GM21360 (cell line): ENCODE results near the gene SEC61A2.

Source experiments
- ATAC-seq: cut with Tn5 transposase; IDR thresholded peaks from one replicate; pipeline ENCODE4 v1.9.1; 2021; ENCODE audit warnings: mild to moderate bottlenecking, moderate library complexity; ENCODE audit not compliant: unreplicated experiment

Gene SEC61A2

DNA sequence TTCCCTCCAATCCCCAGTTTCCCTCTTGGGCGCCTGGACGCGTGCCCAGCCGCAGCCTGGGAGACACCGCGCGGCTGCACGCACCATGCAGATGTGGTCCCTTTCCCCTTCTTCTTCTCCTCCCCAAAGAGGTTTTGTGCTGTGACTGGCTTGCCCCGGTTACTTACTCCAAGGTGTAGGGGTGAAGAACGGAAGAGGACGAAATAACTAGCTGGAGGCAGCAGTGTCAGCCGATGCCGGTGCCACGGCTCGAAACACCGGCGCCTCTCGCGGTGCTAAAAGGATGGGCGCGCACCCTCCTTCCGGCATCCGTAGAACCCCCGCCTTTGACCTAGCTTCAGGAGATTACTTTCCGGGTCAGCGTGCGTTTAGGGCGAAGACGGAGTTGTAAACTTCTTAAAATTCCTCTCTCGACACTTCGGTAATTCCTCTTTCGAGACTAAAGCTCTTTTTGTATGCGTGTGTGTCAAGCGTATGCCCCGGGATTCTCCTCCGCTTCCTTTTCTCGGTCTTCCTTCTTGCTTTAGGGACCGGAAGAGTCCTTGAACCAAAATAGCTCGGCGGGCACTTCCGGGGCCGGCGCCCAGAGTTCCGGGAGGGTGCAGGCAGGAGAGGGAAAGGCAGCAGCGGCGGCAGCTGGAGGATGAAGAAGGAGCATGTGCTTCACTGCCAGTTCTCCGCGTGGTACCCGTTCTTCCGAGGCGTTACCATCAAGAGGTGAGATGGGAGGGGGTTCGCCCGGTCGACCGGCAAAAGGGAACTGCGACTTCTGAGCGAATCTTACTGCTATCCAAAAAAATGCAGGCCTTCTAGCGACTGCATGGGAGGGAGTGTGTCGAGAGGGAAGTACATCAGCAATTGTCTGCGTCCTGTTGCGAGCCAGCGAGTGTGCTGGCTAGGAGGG, 66.4 kb downstream of the SEC61A2 start, which contains the start of the genes CDC123 and NUDT5:
Gene CDC123 (plus strand): TSS at position 586 of the 904 bp plus-strand sequence. CDS start 58 bp downstream, at position 644.
Gene NUDT5 (minus strand): TSS at position 289 of the 904 bp plus-strand sequence. CDS start 9,600 bp downstream, outside the sequence.
- peak; percentile 85 for ATAC-seq

DNA sequence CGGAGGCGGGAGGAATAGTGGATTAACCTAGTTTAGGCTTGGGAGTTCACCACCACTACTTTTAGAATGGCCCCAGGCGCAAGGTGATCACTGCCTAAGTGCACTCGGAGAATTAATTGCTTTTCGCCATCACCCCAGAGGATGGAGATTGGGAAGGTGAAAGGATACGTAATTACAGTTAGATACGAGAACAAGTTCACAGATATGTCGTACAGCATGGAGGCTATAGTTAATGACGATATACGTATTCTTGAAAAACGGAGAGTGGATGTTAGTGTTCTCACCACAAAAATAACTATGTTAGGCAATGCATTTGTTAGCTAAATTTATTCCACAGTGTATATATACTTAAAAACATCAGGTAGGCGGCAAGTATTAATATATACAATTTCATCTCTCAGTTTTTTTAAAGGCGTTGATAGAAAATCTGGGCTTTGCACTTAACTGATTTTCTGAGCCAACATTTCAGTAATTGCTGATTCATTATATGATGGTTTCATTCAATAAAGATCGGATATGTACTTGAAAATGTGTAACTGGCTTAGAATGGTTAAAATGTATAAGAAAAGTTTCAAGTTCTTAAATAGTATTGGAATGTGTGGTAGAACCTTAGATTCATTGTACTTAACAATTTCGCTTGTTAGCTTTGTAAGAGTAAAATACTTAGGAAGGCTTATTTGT, 67.2 kb downstream of the SEC61A2 start:
- ATAC-seq, result no peak

DNA sequence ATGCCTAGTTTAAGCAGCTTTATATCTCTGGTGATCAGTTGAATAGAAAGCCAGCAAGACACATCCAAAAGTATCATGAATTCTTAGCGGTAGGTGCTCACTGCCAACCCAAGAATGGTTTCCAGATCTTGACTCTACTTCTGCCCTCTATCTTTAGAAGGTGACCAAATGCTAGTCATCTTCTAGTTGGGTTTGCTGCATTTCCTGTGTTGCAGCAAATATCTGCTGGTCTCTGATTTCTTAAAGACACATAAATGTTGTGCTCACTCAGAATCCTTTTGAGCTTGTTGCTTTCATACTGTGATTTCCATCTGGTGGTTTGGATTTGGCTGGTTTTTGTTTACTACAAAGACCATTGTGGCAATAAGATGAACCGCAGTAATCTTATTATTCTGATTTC, 68.7 kb downstream of the SEC61A2 start:
- no peak for ATAC-seq

DNA sequence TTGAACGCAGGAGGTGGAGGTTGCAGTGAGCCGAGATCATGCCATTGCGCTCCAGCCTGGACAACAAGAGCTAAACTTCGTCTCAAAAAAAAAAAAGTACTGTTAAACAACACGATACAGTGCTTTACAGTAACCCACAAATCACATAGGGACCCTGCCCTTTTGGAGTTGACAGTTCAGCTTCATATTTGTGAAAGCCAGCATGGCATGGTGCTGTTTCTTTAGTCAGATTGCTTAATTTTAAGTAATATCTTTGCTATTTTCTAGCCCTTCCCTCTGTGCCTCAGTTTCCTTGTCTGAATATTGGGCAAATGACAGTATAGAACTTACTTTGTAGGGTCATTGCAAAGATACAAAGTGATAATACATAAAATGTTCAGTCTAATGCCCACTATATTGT, 71.4 kb downstream of the SEC61A2 start:
- ATAC-seq, result no peak

DNA sequence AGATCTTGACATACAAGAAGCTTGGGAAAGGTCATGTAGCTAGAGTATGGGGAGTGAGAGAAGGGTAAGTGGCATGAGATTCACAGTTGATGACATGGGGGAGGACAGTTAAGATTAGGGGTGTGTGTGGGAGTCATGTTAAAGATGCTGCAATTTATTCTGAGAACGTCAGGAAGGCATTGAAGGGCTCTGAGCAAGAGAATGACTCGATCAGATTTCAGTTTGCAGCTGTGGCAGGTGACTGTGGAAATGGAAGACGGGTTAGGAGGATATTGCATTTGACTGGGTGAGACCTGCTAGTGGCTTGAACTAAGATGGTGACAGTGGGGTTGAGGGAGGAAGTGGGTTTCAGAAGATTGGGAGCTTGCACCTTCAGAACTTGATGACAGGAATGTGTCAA, 72.1 kb downstream of the SEC61A2 start:
- ATAC-seq, result no peak

DNA sequence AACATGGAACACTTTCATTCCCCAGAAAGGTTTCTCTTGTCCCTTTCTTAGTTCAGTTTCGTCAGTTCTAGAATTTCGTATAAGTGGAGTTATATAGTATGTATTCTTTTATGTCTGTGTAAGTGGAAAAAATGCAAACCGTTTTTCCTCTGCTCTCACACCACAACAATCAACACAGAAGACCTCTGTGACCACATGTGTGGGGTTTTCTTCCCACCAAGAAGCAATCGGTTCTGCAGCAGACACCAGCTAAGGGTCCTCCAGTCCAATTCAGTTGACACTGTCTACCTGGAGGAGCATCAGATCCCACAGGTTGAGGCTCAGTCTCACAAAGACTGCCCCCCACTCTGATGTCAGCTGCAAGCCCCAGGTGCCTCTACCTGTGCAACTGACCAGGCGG, 72.7 kb downstream of the SEC61A2 start:
- ATAC-seq, result no peak

DNA sequence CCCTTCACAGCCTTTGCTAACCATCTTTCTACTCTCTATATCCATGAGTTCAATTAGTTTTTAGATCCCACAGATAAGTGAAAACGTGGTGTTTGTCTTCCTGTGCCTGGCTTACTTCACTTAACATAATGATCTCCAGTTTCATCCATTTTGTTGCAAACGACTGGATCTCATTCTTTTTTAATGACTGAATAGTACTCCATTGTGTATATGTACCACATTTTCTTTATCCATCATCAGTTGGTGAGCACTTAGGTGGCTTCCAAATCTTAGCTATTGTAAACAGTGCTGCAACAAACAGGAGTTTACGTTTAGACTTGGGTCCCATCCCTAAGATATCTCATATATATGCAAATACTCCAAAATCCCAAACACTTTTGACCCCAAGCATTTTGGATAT, 75.6 kb downstream of the SEC61A2 start:
- no peak for ATAC-seq

DNA sequence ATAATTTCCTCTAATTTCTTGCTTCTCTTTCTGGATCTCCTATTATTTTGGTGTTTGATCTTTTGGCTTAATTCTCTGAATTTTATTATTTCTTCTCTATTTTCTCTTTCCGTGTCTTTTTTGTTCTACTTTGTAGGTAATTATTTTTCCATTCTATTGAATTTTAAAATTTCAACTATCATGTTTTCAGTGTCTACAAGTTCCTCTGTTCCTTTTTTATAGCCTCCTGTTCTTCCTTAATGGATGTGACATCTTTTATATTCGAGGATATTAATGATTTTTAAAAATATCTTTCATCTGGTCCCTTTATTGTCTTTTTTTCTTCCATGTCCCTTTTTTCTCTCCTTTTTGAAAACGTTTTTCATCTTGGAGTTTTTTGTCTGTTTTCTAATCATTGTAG, 77.6 kb downstream of the SEC61A2 start:
- ATAC-seq, result no peak

DNA sequence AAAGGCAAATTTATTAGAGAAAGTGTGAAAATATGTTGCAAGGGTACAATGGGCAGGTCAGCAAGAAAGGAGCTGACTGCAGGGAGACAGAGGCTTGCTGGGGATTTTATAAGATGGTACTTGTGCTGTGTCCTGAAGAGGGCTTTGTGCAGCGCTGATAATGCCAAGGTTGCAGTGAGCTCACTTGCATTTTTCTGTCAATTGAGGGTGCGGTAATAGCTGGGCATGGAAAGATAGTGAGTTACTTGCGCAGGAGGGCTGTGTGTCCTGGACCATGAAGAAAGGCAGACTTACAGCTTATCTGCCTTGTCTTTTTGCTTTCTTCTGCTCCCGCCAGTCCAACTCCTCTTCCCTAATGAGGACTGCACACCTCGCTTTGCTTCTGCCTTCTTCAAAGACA, 79.0 kb downstream of the SEC61A2 start:
- ATAC-seq, result no peak

DNA sequence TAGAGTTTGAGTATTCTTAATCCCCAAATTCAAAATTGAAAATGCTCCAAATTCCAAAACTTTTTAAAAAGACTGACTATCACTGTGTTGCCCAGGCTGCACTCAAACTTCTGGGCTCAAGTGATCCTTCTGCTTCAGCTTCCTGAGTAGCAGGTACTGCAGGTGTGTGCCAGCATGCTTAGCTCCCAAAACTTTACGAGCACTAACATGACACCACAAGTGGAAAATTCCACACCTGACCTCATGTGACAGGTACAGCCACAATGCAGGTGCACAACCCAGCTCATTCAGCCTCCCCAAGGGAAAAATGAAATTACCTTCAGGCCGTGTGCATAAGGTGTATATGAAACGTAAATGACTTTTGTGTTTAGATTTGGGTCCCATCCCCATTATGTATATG, 83.0 kb downstream of the SEC61A2 start:
- ATAC-seq, result no peak

DNA sequence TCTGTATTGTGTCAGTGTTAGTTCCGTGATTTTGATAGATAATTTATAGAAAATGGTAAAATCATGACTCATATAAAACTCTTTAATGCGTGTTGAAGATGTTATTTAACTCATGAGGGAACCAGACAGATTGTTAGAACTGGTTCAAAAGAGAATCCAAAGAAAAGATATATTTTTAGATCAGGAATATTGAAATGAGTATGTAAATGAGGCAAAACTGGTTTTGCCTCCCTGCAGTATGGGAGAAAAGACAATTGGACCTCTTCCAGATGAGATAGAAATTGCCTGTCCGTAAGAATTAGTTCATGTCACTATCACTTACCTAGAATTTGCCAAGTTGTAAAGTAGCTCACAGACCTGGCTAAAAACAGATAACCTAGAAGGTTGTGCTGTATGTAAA, 84.1 kb downstream of the SEC61A2 start:
- ATAC-seq, result no peak

DNA sequence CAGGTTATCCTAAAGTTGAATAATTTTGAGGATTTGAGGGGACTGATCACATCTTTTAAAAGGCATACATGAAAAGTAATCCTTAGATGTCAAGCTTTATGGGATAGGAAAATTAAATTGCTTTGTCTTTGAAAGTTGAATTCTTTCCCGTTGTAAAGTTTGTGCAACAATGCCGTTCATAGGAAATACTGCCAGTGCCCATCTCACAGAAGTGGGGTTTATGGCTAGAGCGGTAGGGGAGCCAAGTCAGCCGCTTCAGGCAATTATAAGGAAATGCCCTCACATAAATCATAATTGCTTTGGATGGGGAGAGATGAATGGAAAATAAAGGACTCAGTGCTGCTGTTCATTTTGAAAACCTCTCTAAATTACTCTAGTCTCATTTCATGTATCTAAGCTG, 84.6 kb downstream of the SEC61A2 start:
- ATAC-seq, result no peak

DNA sequence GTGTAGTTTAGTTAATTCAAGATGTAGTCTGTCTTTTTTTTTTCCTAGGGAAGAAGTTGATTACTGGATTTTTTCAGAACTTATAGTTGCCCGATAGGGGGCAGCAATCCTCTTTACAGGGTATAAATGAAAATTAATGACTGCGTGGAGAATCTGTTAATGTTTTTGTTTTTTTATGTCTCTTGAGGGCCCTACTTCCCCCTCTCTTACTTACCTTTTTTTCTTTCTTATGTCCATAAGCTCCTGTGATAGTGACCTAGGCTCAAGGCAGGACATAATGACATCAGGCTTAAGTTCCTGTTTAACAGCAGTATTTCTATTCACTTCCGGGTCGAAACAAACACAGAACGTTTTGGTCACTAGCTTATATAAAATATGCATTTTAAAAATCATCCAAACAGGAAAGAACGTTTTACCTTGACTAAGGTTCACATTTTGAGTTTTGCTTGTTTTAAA, 85.3 kb downstream of the SEC61A2 start:
- no peak for ATAC-seq
